ENCODE data around the gene DMD. TPM values are rescaled to one million over a fixed set of nuclear protein-coding genes. Genes with fewer than 3 reads are reported as not detected.

Gene DMD
- total RNA-seq, 1 experiment from 2014 or later: 25.3 TPM

GRCh38 chrX:31279359-31279758, 1932.0 kb downstream of the DMD start:
- ChIA-PET POLR2A (ENCODE audit: unreplicated experiment) (no interaction called here), CTCF (no interaction called here)
- H3K4me1 ChIP-seq (replicated peaks; ENCODE audit: insufficient read depth): no peaks in the 10 kb centered on the region
- H3K79me2 ChIP-seq (ENCODE audit: low read depth): no peaks in the 10 kb centered on the region
- H3K9me2 ChIP-seq (ENCODE audit: insufficient read depth): no peaks in the 10 kb centered on the region
- H3K9me3 ChIP-seq (ENCODE audit: insufficient read depth, low read depth): no peaks in the 10 kb centered on the region
- no peak overlapping the region for H3K4me3 ChIP-seq
- H3K27me3 ChIP-seq (ENCODE audit: insufficient read depth, low read depth): no peaks in the 10 kb centered on the region
- no TSS peak for BruUV-seq (replicated peaks)
- H4K20me1 ChIP-seq (ENCODE audit: insufficient read depth): no peaks in the 10 kb centered on the region
- intact Hi-C loops (cut with micrococcal nuclease; ENCODE audit: unreplicated experiment): no loop called here
- no peaks in the 10 kb centered on the region for H3F3A ChIP-seq (ENCODE audit: insufficient read depth, low read depth)
- TF ChIP-seq CTCF (conservative IDR thresholded peaks at IDR 0.05): peak; percentile 52; the same call in 1 of the 2 replicates
- TF ChIP-seq EZH2 (IDR thresholded peaks at IDR 0.05; ENCODE audit: low read depth): no peak
- DNase-seq: no peak
- no peak overlapping the region for H3K27ac ChIP-seq
- H3K36me3 ChIP-seq (ENCODE audit: low read depth): no peaks in the 10 kb centered on the region
- H2AFZ ChIP-seq: no peak overlapping the region
- H3K4me2 ChIP-seq: no peak overlapping the region

DNA sequence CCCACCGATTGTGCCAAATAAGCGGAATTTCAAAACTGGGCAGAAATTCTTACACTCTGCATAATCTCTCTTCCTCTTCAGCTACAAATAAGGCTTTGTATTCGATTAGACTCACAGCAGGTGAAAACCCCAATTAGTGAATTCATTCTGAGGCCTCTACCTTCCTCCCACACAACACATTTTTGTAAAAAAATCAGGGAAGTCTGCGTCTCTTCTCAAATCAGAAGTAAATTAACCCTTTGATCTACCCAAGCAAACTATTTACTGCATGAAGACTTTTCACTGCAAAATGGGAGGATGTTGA, 1938.9 kb downstream of the DMD start:
- H3K36me3 ChIP-seq (ENCODE audit: low read depth): no peaks in the 10 kb centered on the region
- POLR2A ChIA-PET (ENCODE audit: unreplicated experiment): no interaction called here
- no peak overlapping the region for H2AFZ ChIP-seq
- H3K27ac ChIP-seq: no peak overlapping the region
- intact Hi-C loops (cut with micrococcal nuclease; ENCODE audit: unreplicated experiment): no loop called here
- no peaks in the 10 kb centered on the region for H3K27me3 ChIP-seq (ENCODE audit: insufficient read depth, low read depth)
- no peak overlapping the region for H3K4me2 ChIP-seq
- H3K4me3 ChIP-seq: no peak overlapping the region
- TF ChIP-seq EZH2 (IDR thresholded peaks at IDR 0.05; ENCODE audit: low read depth) (no peak), CTCF (conservative IDR thresholded peaks at IDR 0.05) (no peak)
- H3K9me3 ChIP-seq (ENCODE audit: insufficient read depth, low read depth): no peaks in the 10 kb centered on the region
- H3F3A ChIP-seq (ENCODE audit: insufficient read depth, low read depth): no peaks in the 10 kb centered on the region
- no peak for DNase-seq
- no TSS peak for BruUV-seq (replicated peaks)
- H3K9me2 ChIP-seq (ENCODE audit: insufficient read depth): no peaks in the 10 kb centered on the region
- CTCF ChIA-PET: no interaction called here
- H4K20me1 ChIP-seq (ENCODE audit: insufficient read depth): no peaks in the 10 kb centered on the region
- no peaks in the 10 kb centered on the region for H3K79me2 ChIP-seq (ENCODE audit: low read depth)
- H3K4me1 ChIP-seq (replicated peaks; ENCODE audit: insufficient read depth): no peaks in the 10 kb centered on the region

- Histone ChIP-seq H4K20me1 (ENCODE audit: insufficient read depth) (no peaks in the 10 kb centered on the region), H3K9me2 (ENCODE audit: insufficient read depth) (no peaks in the 10 kb centered on the region), H3K36me3 (ENCODE audit: low read depth) (no peaks in the 10 kb centered on the region), H3K4me1 (replicated peaks; ENCODE audit: insufficient read depth) (no peaks in the 10 kb centered on the region), H3K27me3 (ENCODE audit: insufficient read depth, low read depth) (no peaks in the 10 kb centered on the region), H2AFZ (no peak overlapping the region), H3K9me3 (ENCODE audit: insufficient read depth, low read depth) (no peaks in the 10 kb centered on the region), H3K4me3 (no peak overlapping the region), H3K27ac (no peak overlapping the region), H3K79me2 (ENCODE audit: low read depth) (no peaks in the 10 kb centered on the region), H3F3A (ENCODE audit: insufficient read depth, low read depth) (no peaks in the 10 kb centered on the region), H3K4me2 (no peak overlapping the region)
- DNase-seq: no peak
- BruUV-seq (replicated peaks): no TSS peak
- intact Hi-C loops (cut with micrococcal nuclease; ENCODE audit: unreplicated experiment): no loop called here
- TF ChIP-seq CTCF (conservative IDR thresholded peaks at IDR 0.05): no peak
- POLR2A ChIA-PET (ENCODE audit: unreplicated experiment): no interaction called here
- CTCF ChIA-PET: no interaction called here
Observed at GRCh38 chrX:31271615-31272471, 1939.5 kb downstream of the DMD start.
